ENCODE results near the gene HSPA2.
"Not testable (repeated sequence)": the region's sequence is repeated elsewhere in the genome, so short reads cannot be mapped to it uniquely, and the experiment has no call there.

HSPA2 gene

GRCh38 chr14:64515053-64515452 lies 25.5 kb upstream of the HSPA2 start:
- no peak for DNase-seq

DNA sequence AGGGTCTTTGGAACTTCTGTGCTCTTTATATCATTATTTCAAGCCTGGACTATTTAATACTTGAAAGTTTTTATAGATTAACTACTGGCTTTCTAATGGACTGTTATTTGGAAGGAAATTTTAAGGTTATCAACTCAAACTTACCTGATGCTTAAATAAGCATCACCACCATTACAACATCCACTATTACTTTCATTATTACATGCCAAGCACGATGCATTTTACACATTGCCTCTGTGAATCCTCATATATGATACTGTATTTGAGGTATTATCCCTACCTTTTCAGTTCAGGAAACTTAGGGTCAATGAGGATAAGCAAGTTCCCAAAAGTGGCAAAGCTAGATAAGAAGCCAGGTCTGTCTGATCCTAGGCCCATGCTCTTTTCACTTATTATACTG lies 23.6 kb upstream of the HSPA2 start:
- DNase-seq = no peak

DNA sequence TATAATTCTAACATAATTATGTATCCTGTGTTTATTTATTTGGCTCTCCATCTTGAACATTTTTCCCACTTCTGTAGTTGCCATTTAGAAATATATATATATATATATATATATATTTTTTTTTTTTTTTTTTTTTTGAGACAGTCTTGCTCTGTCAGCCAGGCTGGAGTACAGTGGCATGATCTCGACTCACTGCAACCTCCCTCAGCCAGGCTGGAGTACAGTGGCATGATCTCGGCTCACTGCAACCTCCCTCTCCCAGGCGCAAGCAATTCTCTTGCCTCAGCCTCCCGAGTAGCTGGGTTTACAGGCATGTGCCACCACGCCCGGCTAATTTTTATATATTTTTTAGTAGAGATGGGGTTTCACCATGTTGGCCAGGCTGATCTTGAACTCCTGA lies 22.9 kb upstream of the HSPA2 start:
- DNase-seq = not testable (repeated sequence)

DNA sequence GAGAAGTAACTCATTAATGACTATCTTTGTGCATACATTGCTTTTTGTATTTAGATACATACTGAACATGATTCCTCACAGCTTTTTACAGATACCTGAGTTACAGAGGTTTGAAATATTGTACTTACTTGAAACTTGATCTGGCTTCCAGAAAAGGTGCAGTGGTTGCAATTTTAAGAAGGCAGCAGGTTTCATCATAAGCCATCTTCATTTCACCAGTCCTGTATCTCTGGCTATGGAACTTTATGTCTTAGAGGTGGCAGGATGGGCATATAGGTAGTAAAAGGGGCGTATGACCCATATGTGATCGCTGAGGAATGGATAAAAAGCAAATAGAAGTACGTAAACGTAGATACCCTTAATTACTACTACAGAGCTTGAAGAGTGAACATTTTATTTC lies 22.3 kb upstream of the HSPA2 start:
- no peak for DNase-seq

- no peak for DNase-seq
Measured at GRCh38 chr14:64520699-64521098, 19.8 kb upstream of the HSPA2 start.

DNA sequence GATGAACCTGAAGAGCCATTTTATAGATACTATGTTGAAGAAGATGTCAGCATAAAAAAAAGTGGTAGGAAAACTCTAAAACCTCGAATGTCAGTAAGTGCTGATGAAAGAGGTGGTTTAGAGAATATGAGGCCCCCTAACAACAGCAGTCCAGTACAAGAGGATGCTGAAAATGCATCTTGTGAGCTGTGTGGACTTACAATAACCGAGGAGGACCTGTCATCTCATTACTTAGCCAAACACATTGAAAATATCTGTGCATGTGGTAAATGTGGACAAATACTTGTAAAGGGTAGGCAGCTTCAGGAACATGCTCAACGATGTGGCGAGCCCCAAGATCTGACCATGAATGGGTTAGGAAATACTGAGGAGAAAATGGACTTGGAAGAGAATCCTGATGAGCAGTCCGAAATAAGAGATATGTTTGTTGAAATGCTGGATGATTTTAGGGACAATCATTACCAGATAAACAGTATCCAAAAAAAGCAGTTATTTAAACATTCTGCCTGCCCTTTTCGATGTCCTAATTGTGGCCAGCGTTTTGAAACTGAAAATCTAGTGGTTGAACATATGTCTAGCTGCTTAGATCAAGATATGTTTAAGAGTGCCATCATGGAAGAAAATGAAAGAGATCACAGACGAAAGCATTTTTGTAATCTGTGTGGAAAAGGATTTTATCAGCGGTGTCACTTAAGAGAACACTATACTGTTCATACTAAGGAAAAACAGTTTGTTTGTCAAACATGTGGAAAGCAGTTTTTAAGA lies 17.8 kb upstream of the HSPA2 start:
- no peak for DNase-seq

DNA sequence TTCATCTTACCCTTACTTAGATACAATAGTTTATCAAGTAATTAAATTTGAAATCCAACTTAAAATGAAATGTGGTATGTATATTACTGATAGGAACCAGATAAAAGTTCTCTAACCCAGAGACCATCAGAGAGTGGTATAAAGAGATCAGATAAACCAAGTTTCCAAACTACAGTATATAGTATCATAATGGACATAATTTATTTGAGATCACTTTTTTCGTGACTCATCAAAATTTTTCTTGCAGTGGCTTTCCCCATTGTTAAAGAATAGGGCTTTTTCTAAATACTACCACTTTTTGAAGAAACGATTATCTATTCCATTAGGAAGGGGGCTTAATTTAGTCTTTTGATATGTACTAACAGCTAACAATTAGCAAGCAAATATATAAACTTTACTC lies 15.2 kb upstream of the HSPA2 start:
- DNase-seq = no peak

DNA sequence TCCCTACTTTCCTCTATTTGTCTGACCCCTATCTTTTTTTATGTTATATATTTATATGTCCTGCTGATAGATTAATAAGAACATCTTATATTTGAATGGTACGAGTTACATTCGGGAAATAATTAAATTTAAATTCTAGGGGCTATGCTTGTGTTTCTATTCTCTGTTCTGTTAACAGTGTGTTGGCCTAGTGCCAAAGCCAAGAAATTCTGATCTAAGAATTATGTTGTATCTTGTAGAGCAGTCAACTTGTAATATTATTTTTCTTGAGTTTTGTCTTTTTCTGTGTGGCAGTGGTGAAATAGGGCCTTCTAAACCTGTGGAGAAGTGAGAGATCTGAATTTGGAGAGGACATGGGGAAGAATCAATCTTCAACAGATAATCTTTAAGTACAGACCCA lies 9.0 kb upstream of the HSPA2 start:
- DNase-seq = no peak

GRCh38 chr14:64536488-64537245 lies 3.9 kb upstream of the HSPA2 start:
- DNase-seq = no peak

- DNase-seq = no peak
Measured at GRCh38 chr14:64541261-64541971, 875 bp downstream of the HSPA2 start.

DNA sequence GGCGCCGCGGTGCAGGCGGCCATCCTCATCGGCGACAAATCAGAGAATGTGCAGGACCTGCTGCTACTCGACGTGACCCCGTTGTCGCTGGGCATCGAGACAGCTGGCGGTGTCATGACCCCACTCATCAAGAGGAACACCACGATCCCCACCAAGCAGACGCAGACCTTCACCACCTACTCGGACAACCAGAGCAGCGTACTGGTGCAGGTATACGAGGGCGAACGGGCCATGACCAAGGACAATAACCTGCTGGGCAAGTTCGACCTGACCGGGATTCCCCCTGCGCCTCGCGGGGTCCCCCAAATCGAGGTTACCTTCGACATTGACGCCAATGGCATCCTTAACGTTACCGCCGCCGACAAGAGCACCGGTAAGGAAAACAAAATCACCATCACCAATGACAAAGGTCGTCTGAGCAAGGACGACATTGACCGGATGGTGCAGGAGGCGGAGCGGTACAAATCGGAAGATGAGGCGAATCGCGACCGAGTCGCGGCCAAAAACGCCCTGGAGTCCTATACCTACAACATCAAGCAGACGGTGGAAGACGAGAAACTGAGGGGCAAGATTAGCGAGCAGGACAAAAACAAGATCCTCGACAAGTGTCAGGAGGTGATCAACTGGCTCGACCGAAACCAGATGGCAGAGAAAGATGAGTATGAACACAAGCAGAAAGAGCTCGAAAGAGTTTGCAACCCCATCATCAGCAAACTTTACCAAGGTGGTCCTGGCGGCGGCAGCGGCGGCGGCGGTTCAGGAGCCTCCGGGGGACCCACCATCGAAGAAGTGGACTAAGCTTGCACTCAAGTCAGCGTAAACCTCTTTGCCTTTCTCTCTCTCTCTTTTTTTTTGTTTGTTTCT lies 1.7 kb downstream of the HSPA2 start:
- no peak for DNase-seq

GRCh38 chr14:64542836-64543201 lies 2.3 kb downstream of the HSPA2 start:
- no peak for DNase-seq

DNA sequence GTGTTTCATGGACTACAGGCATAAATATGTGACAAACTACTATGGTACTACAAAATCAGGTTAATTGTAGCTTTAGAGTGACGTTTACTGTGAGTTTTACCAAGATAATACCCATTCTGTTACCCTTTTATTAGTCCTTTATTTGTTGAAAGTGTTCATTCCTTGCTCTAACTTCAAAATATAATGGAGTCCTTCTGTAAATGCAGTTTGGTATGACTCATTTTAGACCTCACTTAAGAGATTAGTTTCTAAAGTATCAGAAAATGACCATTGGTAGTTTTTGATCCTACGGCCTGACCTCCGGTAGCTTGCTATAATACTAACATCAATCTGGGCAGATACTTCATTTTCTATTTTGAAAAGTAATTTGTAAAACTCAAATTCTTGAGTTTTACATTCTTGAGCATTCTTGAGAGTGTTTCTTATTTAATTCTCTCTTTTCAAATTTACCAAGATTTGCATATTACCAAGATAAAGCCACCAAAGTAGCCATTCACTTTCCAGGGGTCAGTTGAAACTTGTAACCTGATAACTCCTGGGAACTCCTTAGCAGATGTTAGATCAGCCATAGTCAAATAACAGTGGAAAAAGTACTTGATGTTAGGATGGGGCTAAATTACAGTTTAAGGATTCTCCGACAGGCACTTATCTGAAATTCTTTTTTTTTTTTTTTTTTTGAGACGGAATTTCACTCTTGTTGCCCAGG lies 4.2 kb downstream of the HSPA2 start:
- DNase-seq = no peak

GRCh38 chr14:64549016-64549415 lies 8.5 kb downstream of the HSPA2 start:
- no peak for DNase-seq

DNA sequence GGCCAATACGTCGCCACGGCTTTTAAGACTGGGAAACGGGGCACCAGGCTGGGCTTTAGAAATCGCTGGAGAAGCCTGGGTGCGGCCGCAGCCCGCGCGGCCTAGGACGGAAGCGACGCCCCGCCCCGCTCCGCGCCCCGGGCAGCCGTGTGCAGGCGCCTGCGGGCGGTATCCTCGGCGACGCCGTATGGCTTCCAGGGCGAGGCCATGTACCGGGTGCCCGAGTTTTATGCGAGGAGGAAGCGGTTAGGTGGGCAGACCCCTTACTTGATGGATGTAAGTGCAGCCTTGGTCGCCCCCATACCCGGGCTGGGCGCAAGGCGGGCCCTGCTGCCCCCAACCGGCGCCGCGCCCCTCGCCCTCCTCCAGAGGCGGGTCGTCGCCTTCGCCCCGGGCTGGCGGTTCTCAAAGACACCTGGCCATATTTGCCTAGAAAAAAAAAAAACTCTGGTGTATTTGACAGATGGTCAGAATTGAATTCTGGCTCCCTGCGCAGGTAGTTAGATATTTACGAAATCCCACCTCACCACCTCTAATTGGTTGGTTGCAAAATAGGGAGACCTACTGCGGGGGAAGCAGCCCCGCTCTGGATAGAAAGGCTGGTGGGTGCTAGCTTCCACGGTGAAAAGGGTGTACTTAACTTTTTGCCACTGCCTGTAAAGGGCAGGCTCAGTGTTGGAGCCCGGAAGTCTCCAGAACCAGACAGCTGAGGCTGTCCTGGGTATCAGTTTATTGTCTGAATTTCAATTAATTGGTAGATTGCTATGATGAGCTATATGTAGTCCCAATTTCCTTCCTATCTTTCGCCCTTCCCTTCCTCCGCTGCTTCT lies 9.5 kb downstream of the HSPA2 start, which contains the start of gene PPP1R36:
TSS of gene PPP1R36 (plus strand) at position 171 of the 830 bp plus-strand sequence. CDS start at position 208, 37 bp downstream.
- no peak for DNase-seq

GRCh38 chr14:64550621-64551333 lies 10.2 kb downstream of the HSPA2 start:
- no peak for DNase-seq

DNA sequence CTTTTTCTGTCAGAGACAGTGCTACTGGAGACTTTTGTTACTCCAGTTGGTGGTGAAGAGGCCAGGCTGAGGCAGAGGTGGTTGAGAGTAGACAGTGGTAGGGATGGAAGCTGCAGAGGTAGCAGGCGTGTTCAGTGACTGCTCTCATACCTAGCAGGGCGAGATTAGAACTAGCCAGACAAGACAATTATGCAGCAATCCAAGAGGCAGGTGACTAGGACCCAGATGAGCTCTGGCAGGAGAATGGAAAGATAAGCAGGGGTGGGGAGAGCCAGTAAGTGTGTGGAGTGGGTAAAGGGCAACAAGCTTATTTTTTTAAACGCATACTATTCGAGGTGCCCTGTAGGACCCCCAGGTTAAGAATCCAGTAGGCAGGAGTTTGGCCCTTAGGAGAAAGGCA lies 14.0 kb downstream of the HSPA2 start:
- DNase-seq = no peak

- DNase-seq = no peak
Measured at GRCh38 chr14:64556526-64556925, 16.0 kb downstream of the HSPA2 start.

DNA sequence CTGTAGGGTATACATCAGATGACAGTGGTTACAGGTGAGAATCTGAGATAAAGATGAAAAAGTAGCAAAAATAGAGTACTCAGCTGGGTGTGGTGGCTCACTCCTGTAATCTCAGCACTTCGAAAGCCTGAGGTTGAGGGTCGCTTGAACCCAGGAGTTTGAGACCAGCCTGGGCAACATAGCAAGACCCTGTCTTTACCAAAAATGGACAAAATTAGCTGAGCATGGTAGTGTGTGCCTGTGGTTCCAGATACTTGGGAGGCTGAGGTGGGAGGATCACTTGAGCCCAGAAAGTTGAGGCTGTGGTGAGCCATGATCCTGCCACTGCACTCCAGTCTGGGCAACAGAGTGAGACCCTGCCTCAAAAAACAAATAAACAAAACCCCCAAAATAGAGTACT lies 17.7 kb downstream of the HSPA2 start:
- not testable (repeated sequence) for DNase-seq

- DNase-seq = no peak
Measured at GRCh38 chr14:64561631-64562030, 21.1 kb downstream of the HSPA2 start.

GRCh38 chr14:64562436-64562835 lies 21.9 kb downstream of the HSPA2 start:
- no peak for DNase-seq
